Measurements from ENCODE around the gene FBXO2.

GRCh38 chr1:11648039-11648438, 6.2 kb downstream of the FBXO2 start:
- TF ChIP-seq POLR2A (IDR thresholded peaks at IDR 0.05; ENCODE audit: low read depth, low read length) (no peak), POLR2AphosphoS5 (IDR thresholded peaks at IDR 0.05; ENCODE audit: low read length) (no peak), EZH2 (IDR thresholded peaks at IDR 0.05; ENCODE audit: borderline replicate concordance, control insufficient read depth, low read depth, low read length) (no peak), TCF3 (IDR thresholded peaks at IDR 0.05; ENCODE audit: borderline replicate concordance, insufficient read depth, low read depth, low read length) (no peak)

Measured in GM12878 (cell line).